ENCODE results near the gene LIN37. TPM values are rescaled to one million over a fixed set of nuclear protein-coding genes. Genes with fewer than 3 reads are reported as not detected.

Gene LIN37
- total and polyA plus RNA-seq, 2 experiments from 2014 or later = 4.3 to 6.8 TPM

- TF ChIP-seq ZNF462 (CRISPR knock-in tag; IDR thresholded peaks at IDR 0.05) (no peak), POLR2AphosphoS5 (IDR thresholded peaks at IDR 0.05; ENCODE audit: low read depth) (no peak), ETS1 (IDR thresholded peaks at IDR 0.05) (no peak), EZH2phosphoT487 (IDR thresholded peaks at IDR 0.05; ENCODE audit: unreplicated experiment) (no peak), EZH2 (IDR thresholded peaks at IDR 0.05; ENCODE audit: low read depth, unreplicated experiment) (no peak)
Observed at GRCh38 chr19:35733180-35734125, 14.9 kb upstream of the LIN37 start (continued).

GRCh38 chr19:35734273-35734672, 14.1 kb upstream of the LIN37 start:
- no peak overlapping the region for H2AFZ ChIP-seq
- no peaks in the 10 kb centered on the region for H3K4me1 ChIP-seq (ENCODE audit: insufficient read depth)
- H3K9me3 Mint-ChIP-seq = no peaks in the 10 kb centered on the region; the same call in 2 of the 3 replicates
- H3K27me3 Mint-ChIP-seq (ENCODE audit: insufficient read depth, low read depth, poor library complexity) = peaks cover 5% of the 10 kb centered on the region
- no peaks in the 10 kb centered on the region for H3K4me1 Mint-ChIP-seq
- no peak for ATAC-seq
- H3K4me3 ChIP-seq = no peak overlapping the region
- H4K20me1 ChIP-seq (replicated peaks; ENCODE audit: insufficient read depth) = no peaks in the 10 kb centered on the region; the same call in 1 of the 2 replicates
- peaks cover 7% of the 10 kb centered on the region; the same call in 1 of the 2 replicates for H3K36me3 ChIP-seq (ENCODE audit: insufficient read depth)
- H3K27ac Mint-ChIP-seq = no peak overlapping the region
- H3K27me3 ChIP-seq (ENCODE audit: insufficient read depth) = no peaks in the 10 kb centered on the region
- H3K4me2 ChIP-seq = no peak overlapping the region
- no peak overlapping the region; the same call in 2 of the 3 replicates for H3K4me3 Mint-ChIP-seq
- no peaks in the 10 kb centered on the region for H3K9me2 ChIP-seq (ENCODE audit: insufficient read depth)
- no peaks in the 10 kb centered on the region for H3K79me2 ChIP-seq (replicated peaks; ENCODE audit: insufficient read depth)
- no peak for DNase-seq (ENCODE audit: low spot score)
- H3K36me3 Mint-ChIP-seq (ENCODE audit: low read depth) = peaks cover 72% of the 10 kb centered on the region
- no peak overlapping the region for H3K27ac ChIP-seq (ENCODE audit: low read depth)
- no peaks in the 10 kb centered on the region for H3F3A ChIP-seq (replicated peaks; ENCODE audit: low read depth)
- TF ChIP-seq CTCF (conservative IDR thresholded peaks at IDR 0.05; ENCODE audit: low read depth in 2 of 2) (no peak), JUNB (IDR thresholded peaks at IDR 0.05; ENCODE audit: unreplicated experiment) (no peak), CREB1 (CRISPR knock-in tag; IDR thresholded peaks at IDR 0.05; ENCODE audit: low read depth) (no peak), REST (IDR thresholded peaks at IDR 0.05; ENCODE audit: unreplicated experiment) (no peak), ZNF331 (CRISPR knock-in tag; IDR thresholded peaks at IDR 0.05; ENCODE audit: low read depth) (no peak)

All from GM23338 (cell line).